HG03103 (cell line): ENCODE results near the gene DCDC2.
"Not testable (repeated sequence)": the region's sequence is repeated elsewhere in the genome, so short reads cannot be mapped to it uniquely, and the experiment has no call there.

Source experiments
- ATAC-seq: cut with Tn5 transposase; IDR thresholded peaks from one replicate; pipeline ENCODE4 v1.9.1; 2021; ENCODE audit warnings: low read depth; ENCODE audit not compliant: unreplicated experiment

Gene DCDC2

GRCh38 chr6:24329022-24329421, 28.8 kb downstream of the DCDC2 start:
- no peak for ATAC-seq

GRCh38 chr6:24327756-24328155, 30.1 kb downstream of the DCDC2 start:
- no peak for ATAC-seq

- no peak for ATAC-seq
Measured at GRCh38 chr6:24325978-24326377, 31.9 kb downstream of the DCDC2 start.

GRCh38 chr6:24324617-24325016, 33.2 kb downstream of the DCDC2 start:
- ATAC-seq = no peak

GRCh38 chr6:24323632-24324337, 34.1 kb downstream of the DCDC2 start:
- ATAC-seq = no peak

GRCh38 chr6:24322924-24323323, 34.9 kb downstream of the DCDC2 start:
- ATAC-seq = no peak

- not testable (repeated sequence) for ATAC-seq
Measured at GRCh38 chr6:24322446-24322845, 35.4 kb downstream of the DCDC2 start.

GRCh38 chr6:24321538-24322162, 36.2 kb downstream of the DCDC2 start:
- ATAC-seq = no peak

GRCh38 chr6:24313251-24314141, 44.4 kb downstream of the DCDC2 start:
- no peak for ATAC-seq

- ATAC-seq = not testable (repeated sequence)
Measured at GRCh38 chr6:24311775-24312174, 46.1 kb downstream of the DCDC2 start.

- no peak for ATAC-seq
Measured at GRCh38 chr6:24307881-24308280, 50.0 kb downstream of the DCDC2 start.

- ATAC-seq = no peak
Measured at GRCh38 chr6:24306936-24307335, 50.9 kb downstream of the DCDC2 start.

GRCh38 chr6:24306038-24306437, 51.8 kb downstream of the DCDC2 start:
- ATAC-seq = no peak

- no peak for ATAC-seq
Measured at GRCh38 chr6:24296944-24297343, 60.9 kb downstream of the DCDC2 start.

- ATAC-seq = not testable (repeated sequence)
Measured at GRCh38 chr6:24293852-24294251, 64.0 kb downstream of the DCDC2 start.

GRCh38 chr6:24287239-24287638, 70.6 kb downstream of the DCDC2 start:
- no peak for ATAC-seq

GRCh38 chr6:24284006-24284405, 73.9 kb downstream of the DCDC2 start:
- peak; percentile 5 for ATAC-seq

GRCh38 chr6:24283043-24283985, 74.5 kb downstream of the DCDC2 start:
- ATAC-seq = peak; percentile 74

- no peak for ATAC-seq
Measured at GRCh38 chr6:24274441-24275083, 83.3 kb downstream of the DCDC2 start.
